Mucosa of descending colon (tissue), 3 donors: ENCODE results near the gene MAP7D3. TPM values are rescaled to one million over a fixed set of nuclear protein-coding genes. Genes with fewer than 3 reads are reported as not detected.

Experiments
- ATAC-seq: fragments of 200-7000 bp; cut with Tn5 transposase; one replicate; pipeline ENCODE4 v1.9.1; 2020; ENCODE audit warnings: mild to moderate bottlenecking, moderate library complexity
- DNase-seq, 3 donors: peaks; one replicate each; pipeline ENCODE4 v3.0.0-alpha.2; 2020
- H3K36me3 ChIP-seq: fragments of 200-600 bp; one replicate; pipeline ENCODE4 v1.8.0; 2021; ENCODE audit warnings: low read depth, mild to moderate bottlenecking
- H3K4me1 ChIP-seq: fragments of 200-600 bp; one replicate; pipeline ENCODE4 v1.8.0; 2021; ENCODE audit warnings: low read depth, mild to moderate bottlenecking
- H3K4me3 ChIP-seq: fragments of 200-600 bp; one replicate; pipeline ENCODE4 v1.8.0; 2021; ENCODE audit warnings: mild to moderate bottlenecking
- H3K9me3 ChIP-seq: fragments of 200-600 bp; one replicate; pipeline ENCODE4 v1.8.0; 2021; ENCODE audit warnings: mild to moderate bottlenecking
- CTCF ChIP-seq: fragments of 200-600 bp; IDR thresholded peaks from one replicate; pipeline ENCODE4 v1.8.0; 2022; ENCODE audit warnings: antibody characterized with exemption, mild to moderate bottlenecking
- intact Hi-C, 2 donors: fragments of 100-400 bp; cut with DNase I in 1 of 2; cut with micrococcal nuclease in 1 of 2; formaldehyde crosslinking; loops; one replicate each; pipeline versions ENCODE4 v1.11.0 to v1.11.1; 2022; cut with DNase I, micrococcal nuclease
- total RNA-seq, 3 donors: library from RNA; stranded (reverse); fragmentation: NEBNext Ultra II Directional in 2 of 3; extraction: Animal tissue kit (Norgen Biotek cat#: 25700) in 2 of 3; gene quantifications; one replicate each; pipeline versions ENCODE4 v1.2.1 to v1.2.4, GENCODE V29; 2021 to 2023
- donor health status: DM: no; HTN: no; CAD: no; lungs with moderate emphysema.
- donor health status: DM: no; HTN: no; CAD: no.
- donor health status: DM: no; HTN: yes; CAD: no.

MAP7D3 gene
- total RNA-seq, 3 donors from 2014 or later: 2.8 to 11.1 (median 4.4) TPM

- Histone ChIP-seq H3K4me1 (no peaks in the 10 kb centered on the region), H3K4me3 (no peak overlapping the region), H3K9me3 (no peaks in the 10 kb centered on the region), H3K36me3 (no peaks in the 10 kb centered on the region)
- TF ChIP-seq CTCF: no peak
- ATAC-seq (peak; percentile 95), DNase-seq (peak in 2 of 3 donors; percentile 31 to 50)
- intact Hi-C loops: no loop called here
Observed at GRCh38 chrX:136275553-136275952, 24.4 kb upstream of the MAP7D3 start.

GRCh38 chrX:136273986-136274385, 22.8 kb upstream of the MAP7D3 start:
- intact Hi-C loops: no loop called here
- peak; percentile 67 for ATAC-seq
- Histone ChIP-seq H3K4me3 (no peak overlapping the region), H3K36me3 (no peaks in the 10 kb centered on the region), H3K4me1 (no peaks in the 10 kb centered on the region), H3K9me3 (no peaks in the 10 kb centered on the region)
- no peak for DNase-seq
- TF ChIP-seq CTCF: no peak

- DNase-seq (no peak), ATAC-seq (no peak)
- Histone ChIP-seq H3K36me3 (no peaks in the 10 kb centered on the region), H3K9me3 (no peaks in the 10 kb centered on the region), H3K4me3 (no peak overlapping the region), H3K4me1 (no peaks in the 10 kb centered on the region)
- TF ChIP-seq CTCF: no peak
- intact Hi-C loops: no loop called here
Observed at GRCh38 chrX:136272325-136272724, 21.1 kb upstream of the MAP7D3 start.

- ATAC-seq (no peak), DNase-seq (no peak)
- TF ChIP-seq CTCF: no peak
- no peak overlapping the region for H3K4me3 ChIP-seq
- no peaks in the 10 kb centered on the region for H3K36me3 ChIP-seq
- H3K9me3 ChIP-seq: no peaks in the 10 kb centered on the region
- H3K4me1 ChIP-seq: no peaks in the 10 kb centered on the region
- intact Hi-C loops: no loop called here
Observed at GRCh38 chrX:136271300-136271699, 20.1 kb upstream of the MAP7D3 start.

GRCh38 chrX:136269921-136270320, 18.7 kb upstream of the MAP7D3 start:
- no peak for ATAC-seq
- Histone ChIP-seq H3K36me3 (no peaks in the 10 kb centered on the region), H3K4me1 (no peaks in the 10 kb centered on the region), H3K9me3 (no peaks in the 10 kb centered on the region), H3K4me3 (no peak overlapping the region)
- TF ChIP-seq CTCF: no peak
- intact Hi-C loops: loop anchor here in 1 of 2 donors (5.0 kb wide), 1 partner anchor 243 kb away; no protein-coding TSS in a partner anchor
- no peak for DNase-seq
